ENCODE results near the gene ADPRH.
"Not testable (repeated sequence)": the region's sequence is repeated elsewhere in the genome, so short reads cannot be mapped to it uniquely, and the experiment has no call there.

The ADPRH gene

DNA sequence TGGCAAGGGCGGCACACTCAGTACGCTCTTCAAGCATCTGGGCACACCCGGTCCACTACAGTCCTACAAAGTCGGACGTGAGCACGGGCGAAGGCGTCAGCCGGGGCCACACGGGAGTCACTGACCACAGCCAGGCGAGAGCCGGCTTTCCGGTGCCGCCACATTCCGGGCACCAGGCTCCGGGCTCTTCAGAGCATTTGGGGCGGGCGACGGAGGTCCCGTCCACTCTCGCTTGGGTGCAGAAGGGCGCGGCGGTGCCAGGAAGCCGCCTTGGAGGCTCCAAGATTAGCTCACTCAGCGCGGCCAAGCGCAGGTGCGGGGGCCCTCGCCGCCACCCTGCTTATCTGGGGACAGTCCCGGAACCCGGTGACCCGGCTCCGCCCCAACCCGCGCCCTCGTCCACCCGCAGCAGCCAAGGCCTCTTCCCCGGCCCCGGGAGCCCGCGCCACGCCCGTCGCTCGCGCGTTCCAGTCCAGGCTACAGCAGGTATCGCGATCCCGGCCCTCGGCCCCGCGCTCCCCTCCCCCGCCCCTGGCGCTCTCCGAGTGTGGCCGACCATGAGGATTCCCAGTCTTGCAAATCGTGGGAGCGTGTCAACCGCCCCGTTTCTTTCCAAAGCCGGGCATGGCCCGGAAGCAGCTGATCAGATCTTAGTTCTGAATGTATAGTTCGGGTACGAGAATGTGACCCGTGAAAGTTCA lies at the start of gene ADPRH:
ADPRH (plus strand) TSS at position 127 of the 701 bp plus-strand sequence. CDS start 2,678 bp downstream, outside the sequence.
- peak; percentile 25 for DNase-seq (ENCODE audit: low read depth)

- no peak for DNase-seq (ENCODE audit: low read depth)
Measured at GRCh38 chr3:119529883-119530282, 49.4 kb upstream of the ADPRH start.

DNA sequence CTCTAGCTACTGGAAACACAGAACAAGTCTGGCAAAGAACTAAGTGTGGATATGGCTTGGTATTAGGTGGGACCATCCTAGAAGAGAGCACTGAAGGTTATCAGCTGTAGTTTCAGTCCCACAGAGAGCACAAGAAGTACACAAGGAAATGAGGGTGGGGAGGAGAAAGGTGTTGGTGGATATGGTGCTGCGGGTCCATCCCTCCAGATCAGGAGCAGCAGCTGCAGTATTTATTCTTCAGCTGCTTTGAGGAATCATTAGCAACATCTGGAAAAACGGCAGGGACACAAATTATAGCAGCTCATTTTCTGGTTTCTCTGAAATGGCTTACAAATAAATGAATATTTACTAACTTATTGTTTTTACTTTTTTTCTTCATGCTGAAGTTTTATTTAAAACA lies 48.8 kb upstream of the ADPRH start:
- no peak for DNase-seq (ENCODE audit: low read depth)

DNA sequence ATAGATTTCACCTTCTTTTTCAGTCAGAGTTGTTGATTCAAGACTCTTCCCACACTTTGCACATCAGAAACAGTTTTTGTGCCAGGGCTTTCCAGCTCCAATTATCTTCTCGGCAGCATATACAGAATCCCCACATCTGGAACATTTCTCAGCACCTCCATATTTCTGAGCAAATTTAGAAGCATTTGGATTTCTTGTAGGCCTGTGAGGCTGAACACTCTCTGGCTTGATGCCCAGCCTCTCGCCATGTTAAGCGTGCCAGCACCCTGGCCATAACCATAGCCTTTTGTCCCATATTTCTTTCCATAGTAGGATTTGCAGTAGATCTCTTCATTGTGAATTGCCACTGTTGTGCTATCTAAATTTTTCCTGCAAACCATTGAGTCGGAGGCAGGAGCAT lies 48.1 kb upstream of the ADPRH start:
- DNase-seq (ENCODE audit: low read depth), result no peak

- DNase-seq (ENCODE audit: low read depth), result no peak
Measured at GRCh38 chr3:119534296-119534695, 45.0 kb upstream of the ADPRH start.

DNA sequence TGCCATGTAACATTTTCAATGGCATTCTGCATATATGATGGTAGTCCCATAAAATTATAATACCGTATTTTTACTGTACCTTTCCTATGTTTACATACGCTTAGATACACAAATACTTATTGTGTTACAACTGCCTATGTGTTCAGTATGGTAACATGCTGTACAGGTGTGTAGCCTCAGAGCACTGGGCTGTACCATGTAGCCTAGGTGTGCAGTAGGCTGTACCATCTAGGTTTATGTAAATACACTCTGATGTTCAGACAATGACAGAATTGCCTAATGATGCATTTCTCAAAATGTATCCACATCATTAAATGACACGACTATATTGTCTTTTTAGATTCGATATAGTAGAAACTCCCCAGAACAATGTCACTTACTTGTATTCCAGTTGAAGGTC lies 42.5 kb upstream of the ADPRH start:
- DNase-seq (ENCODE audit: low read depth), result no peak

- DNase-seq (ENCODE audit: low read depth), result no peak
Measured at GRCh38 chr3:119538772-119539171, 40.5 kb upstream of the ADPRH start.

DNA sequence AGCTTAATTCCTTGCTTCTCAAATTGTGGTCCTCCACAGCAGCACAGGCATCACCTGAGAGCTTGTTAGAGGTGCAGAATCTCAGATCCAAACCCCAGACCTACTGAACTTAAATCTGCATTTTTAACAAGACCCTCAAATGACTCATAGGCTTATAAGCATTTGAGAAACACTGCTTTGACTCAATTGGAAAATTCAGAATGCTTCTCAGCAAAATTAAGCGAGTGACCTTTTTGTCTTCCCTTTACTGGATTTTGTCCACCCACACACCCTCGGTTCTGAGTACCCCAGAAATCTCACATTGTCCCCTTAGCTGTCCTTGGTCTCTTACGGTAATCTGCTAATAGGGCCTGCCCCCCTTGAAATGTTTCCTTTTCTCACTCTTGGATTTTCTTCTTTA lies 37.7 kb upstream of the ADPRH start:
- no peak for DNase-seq (ENCODE audit: low read depth)

DNA sequence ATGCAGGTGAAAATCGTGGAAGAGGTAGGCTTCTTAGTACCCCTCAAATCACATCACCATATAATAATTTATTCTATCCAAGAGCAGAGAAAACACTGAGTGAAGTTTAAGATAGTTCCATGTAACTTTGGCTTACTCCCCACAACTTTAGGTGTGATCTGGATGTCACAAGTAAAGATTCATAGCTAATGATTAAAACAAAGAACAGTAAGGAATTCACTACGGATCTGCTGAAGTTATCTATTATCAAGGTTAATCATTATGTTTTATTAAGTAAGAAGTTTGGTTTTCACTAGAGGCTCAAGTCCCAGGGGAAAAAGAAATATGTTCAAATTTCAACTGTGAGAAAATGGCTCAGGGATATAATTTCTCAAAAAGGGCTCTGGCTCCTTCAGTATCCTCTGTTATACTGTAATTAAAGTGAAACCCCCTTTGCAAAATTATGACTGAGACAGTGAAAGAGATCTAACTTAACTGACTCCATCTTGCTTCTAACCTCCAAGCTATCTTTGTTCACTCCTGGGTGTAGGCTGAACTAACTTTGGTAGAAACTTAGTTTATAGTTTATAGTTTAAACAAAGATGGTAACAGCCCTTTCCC lies 37.0 kb upstream of the ADPRH start:
- DNase-seq (ENCODE audit: low read depth), result no peak

DNA sequence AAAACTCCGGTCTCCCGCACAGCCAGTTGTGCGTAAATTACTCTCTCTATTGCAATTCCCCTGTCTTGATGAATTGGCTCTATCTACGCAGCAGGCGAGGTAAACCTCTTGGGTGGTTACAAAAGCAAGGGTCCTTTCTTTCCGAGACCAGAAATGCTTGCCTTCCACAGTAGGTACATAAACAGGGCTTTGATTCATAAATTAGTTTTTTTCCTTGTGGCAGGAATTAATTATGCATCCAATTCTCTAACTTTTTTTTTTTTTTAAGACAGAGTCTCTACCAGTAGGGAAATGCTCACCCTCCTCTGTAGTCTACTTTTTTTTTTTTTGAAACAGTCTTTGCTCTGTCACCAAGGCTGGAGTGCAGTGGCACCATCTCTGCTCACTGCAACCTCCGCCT lies 36.1 kb upstream of the ADPRH start:
- DNase-seq (ENCODE audit: low read depth), result no peak

DNA sequence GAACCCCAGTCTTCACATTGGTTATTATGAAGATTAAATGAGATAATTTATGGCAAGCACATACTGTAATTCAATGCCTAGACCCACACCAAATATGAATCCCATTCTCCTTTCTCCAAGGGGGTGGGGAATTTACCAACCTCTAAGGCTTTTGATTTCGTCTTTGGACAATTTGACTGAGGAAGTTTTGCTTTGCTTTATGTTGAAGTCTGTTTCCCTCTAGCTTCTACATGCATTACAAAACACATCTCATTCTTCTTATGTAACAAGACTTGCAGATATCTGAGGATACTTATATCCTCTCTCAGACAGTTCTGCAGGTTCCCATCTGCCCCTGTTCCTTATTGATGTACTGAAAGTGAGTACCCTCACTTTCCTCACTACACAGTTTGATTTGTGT lies 32.1 kb upstream of the ADPRH start:
- no peak for DNase-seq (ENCODE audit: low read depth)

- DNase-seq (ENCODE audit: low read depth), result no peak
Measured at GRCh38 chr3:119548341-119548740, 31.0 kb upstream of the ADPRH start.

GRCh38 chr3:119550192-119550910 lies 28.9 kb upstream of the ADPRH start:
- no peak for DNase-seq (ENCODE audit: low read depth)

DNA sequence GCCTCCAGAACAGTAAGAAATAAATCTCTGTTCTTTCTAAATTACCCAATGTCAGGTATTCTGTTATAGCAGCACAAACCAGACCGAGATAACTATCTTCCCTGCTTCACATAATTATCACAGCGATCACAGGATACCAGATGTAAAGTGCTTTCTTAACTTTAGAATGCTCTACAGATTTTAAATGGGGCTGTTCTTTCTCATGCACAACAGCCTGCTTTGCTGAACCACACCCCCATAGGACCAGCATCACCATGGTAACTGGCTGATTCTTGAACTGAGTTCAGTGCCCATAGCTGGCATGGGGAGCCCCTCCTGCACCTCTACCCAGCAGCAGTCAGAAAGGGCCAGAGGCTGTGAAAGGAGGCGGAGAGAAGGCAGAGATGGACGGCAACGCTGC lies 27.7 kb upstream of the ADPRH start:
- no peak for DNase-seq (ENCODE audit: low read depth)

- DNase-seq (ENCODE audit: low read depth), result not testable (repeated sequence)
Measured at GRCh38 chr3:119552928-119553327, 26.4 kb upstream of the ADPRH start.

DNA sequence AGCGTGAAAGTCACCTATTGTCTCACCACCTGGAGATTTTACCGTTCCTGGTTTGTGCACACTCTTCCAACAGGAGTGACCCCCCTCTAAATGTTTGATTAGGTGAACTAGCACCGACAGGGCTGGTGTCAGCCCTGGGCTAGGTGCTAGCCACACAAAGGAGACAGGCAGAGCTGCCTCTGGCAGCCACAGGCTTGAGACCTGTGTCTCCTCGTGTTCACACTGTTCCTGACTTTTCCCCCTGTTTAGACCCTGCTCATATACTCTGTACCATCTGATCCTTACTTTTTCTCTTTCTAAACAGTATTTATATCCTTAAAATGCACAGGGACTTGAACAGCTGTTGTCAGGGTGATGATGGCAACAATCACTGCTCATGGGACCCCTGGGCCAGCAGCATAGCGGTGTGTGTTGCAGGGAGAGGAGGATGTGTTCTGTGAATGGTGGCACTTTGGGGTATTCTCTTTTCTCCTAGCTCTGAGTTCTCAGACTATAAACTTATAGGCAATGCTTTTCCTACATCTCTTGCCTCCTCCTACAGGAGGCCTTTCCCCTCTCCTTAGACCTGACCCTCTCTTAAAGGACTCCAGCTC lies 25.4 kb upstream of the ADPRH start:
- no peak for DNase-seq (ENCODE audit: low read depth)

GRCh38 chr3:119555309-119555735 lies 24.0 kb upstream of the ADPRH start:
- DNase-seq (ENCODE audit: low read depth), result no peak

- no peak for DNase-seq (ENCODE audit: low read depth)
Measured at GRCh38 chr3:119555929-119556328, 23.4 kb upstream of the ADPRH start.

DNA sequence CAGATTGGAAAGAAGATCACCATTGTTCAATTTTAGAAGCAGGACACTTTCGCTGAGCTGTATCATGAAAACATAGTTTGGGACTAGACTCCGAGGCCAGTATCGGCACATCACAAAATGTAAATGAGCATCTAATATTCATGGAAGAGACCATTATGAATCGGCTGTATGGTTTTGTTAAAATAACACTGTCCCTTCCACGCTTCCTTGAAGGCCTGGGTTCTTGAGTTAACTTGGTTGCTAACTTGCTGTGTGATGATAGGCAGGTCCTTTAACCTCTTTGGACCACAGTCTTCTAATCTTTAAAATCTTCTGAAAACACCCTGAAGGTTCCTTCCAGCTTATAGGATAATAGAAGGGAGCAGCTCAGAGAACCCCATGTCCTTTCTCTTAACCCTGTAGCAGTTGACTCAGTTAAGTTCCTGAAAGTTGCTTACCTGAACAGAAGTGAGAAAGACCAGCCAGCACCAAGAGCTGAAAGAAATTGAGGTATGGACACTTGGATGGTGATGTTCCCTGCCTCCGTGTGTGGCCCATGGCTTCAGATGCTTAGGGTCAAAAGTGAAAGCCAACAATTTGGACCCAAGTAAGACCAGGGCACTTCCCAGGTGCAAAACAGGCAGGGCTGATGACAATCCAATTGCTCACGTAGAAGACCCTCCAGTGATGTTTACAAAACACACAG lies 22.0 kb upstream of the ADPRH start:
- DNase-seq (ENCODE audit: low read depth), result no peak

- DNase-seq (ENCODE audit: low read depth), result no peak
Measured at GRCh38 chr3:119557877-119558269, 21.4 kb upstream of the ADPRH start.

- no peak for DNase-seq (ENCODE audit: low read depth)
Measured at GRCh38 chr3:119558626-119559317, 20.5 kb upstream of the ADPRH start.
